Ovary (tissue), 9 donors: ENCODE results near the gene S100A1. TPM values are rescaled to one million over a fixed set of nuclear protein-coding genes. Genes with fewer than 3 reads are reported as not detected.
A peak's percentile ranks its signal among the peaks of the same experiment; 100 is the strongest.

Experiments used
- DNase-seq, 5 donors: peaks; one replicate each; pipeline ENCODE4 v3.0.0-alpha.2; 2019 to 2020
- H3K27ac ChIP-seq, 2 donors: fragments of 200-600 bp; one replicate each; pipeline versions ENCODE4 v1.5.1 to v1.8.0; 2019 to 2022
- H3K27me3 ChIP-seq: fragments of 200-600 bp; one replicate; pipeline ENCODE4 v1.8.0; 2022
- H3K36me3 ChIP-seq: fragments of 200-600 bp; sonication (generic); one replicate; pipeline ENCODE4 v1.5.1; 2019
- H3K4me1 ChIP-seq: one replicate; pipeline ENCODE4 v1.8.1; 2013; ENCODE audit warnings: mild to moderate bottlenecking, moderate library complexity; ENCODE audit not compliant: insufficient read depth
- H3K4me3 ChIP-seq: fragments of 200-600 bp; sonication (generic); one replicate; pipeline ENCODE4 v1.5.1; 2017
- H3K9me3 ChIP-seq, 2 donors: fragments of 200-600 bp in 1 of 2; sonication (generic) in 1 of 2; one replicate each; pipeline versions ENCODE4 v1.5.1 to v1.8.1; 2013 to 2019; ENCODE audit warnings: mild to moderate bottlenecking in 1 of 2, moderate library complexity in 1 of 2
- CTCF ChIP-seq, 3 donors: fragments of 450-650 bp in 2 of 3; fragments of 200-600 bp in 1 of 3; IDR thresholded peaks; one replicate each; pipeline versions ENCODE4 v1.5.1 to v1.8.0; 2016 to 2022; ENCODE audit warnings: antibody characterized with exemption in 3 of 3, mild to moderate bottlenecking in 1 of 3
- EP300 ChIP-seq: sonication (generic); formaldehyde crosslinking; IDR thresholded peaks from one replicate; pipeline ENCODE4 v1.6.1; 2017; ENCODE audit warnings: antibody characterized with exemption
- POLR2A ChIP-seq: fragments of 450-650 bp; IDR thresholded peaks from one replicate; pipeline ENCODE4 v1.6.1; 2017; ENCODE audit warnings: antibody characterized with exemption, mild to moderate bottlenecking, moderate library complexity
- WGBS, 3 donors: extraction: QIAGEN DNeasy Blood & Tissue Kit in 1 of 3; methylation state at CpG; one replicate each; pipeline versions ENCODE4 v1.1.5 to v1.1.7; 2013 to 2017; 5-methylcytosine and 5-hydroxymethylcytosine counted together
- intact Hi-C, 4 donors: fragments of 100-400 bp; cut with DNase I; formaldehyde crosslinking; loops; one replicate each; pipeline versions ENCODE4 v1.11.0 to v1.15.1; 2022 to 2023
- polyA plus RNA-seq, 2 donors: library from polyadenylated mRNA; stranded (reverse); fragments of 200-250 nt in 1 of 2; fragments of 350-450 nt in 1 of 2; fragmentation: Illumina TruSeq in 1 of 2; extraction: RNeasy Lipid Tissue Mini Kit (QIAGEN cat#74804) in 1 of 2; gene quantifications; one replicate each; pipeline ENCODE4 v1.2.3, GENCODE V29; 2013 to 2014
- total RNA-seq, 7 donors: library from RNA; depleted of rRNA in 2 of 7; stranded (reverse); fragments of >200 nt in 2 of 7; fragmentation: NEBNext Ultra II Directional in 3 of 7; extraction: Animal tissue kit (Norgen Biotek cat#: 25700) in 3 of 7; gene quantifications; one replicate each; pipeline versions ENCODE4 v1.1.0 to v1.2.4, GENCODE V29; 2016 to 2023
- donor health status: DM: no; HTN: no; CAD: no; lungs with moderate emphysema.
- donor health status: DM: no; HTN: no; CAD: no.
- donor health status: Bipolar disorder and iron deficiency.
- donor health status: DM: yes; HTN: yes; CAD: no.
- donor health status: DM: no; HTN: no; CAD: no.
- donor health status: DM: yes; HTN: yes; CAD: no.

The S100A1 gene
- total and polyA plus RNA-seq, 9 donors, result 0.91 to 77.2 (median 1.3) TPM; not detected in 1

- WGBS, 3 donors, result 70 to 75% (median 73%) methylated on average over 7 of the region's 7 CpGs
- no peaks in the 10 kb centered on the region for H3K36me3 ChIP-seq
- TF ChIP-seq CTCF (IDR thresholded peaks at IDR 0.05) (no peak), EP300 (no peak), POLR2A (no peak)
- intact Hi-C loops, result no loop called here
- H3K27ac ChIP-seq, result peak overlapping the region; percentile 39 to 72
- peaks cover 30% of the 10 kb centered on the region for H3K4me1 ChIP-seq
- DNase-seq, result no peak
- H3K27me3 ChIP-seq, result no peaks in the 10 kb centered on the region
- peak overlapping the region; percentile 24 for H3K4me3 ChIP-seq
- no peaks in the 10 kb centered on the region for H3K9me3 ChIP-seq
Observed at GRCh38 chr1:153608089-153608682, 20.0 kb upstream of the S100A1 start.

- H3K9me3 ChIP-seq, result no peaks in the 10 kb centered on the region
- H3K4me1 ChIP-seq, result peaks cover 27% of the 10 kb centered on the region
- DNase-seq, result peak; percentile 74 to 80 (median 77)
- TF ChIP-seq POLR2A (no peak), CTCF (IDR thresholded peaks at IDR 0.05) (no peak), EP300 (no peak)
- 29 to 42% (median 30%) methylated on average over 17 to 19 of the region's 19 CpGs for WGBS, 3 donors
- no peaks in the 10 kb centered on the region for H3K36me3 ChIP-seq
- H3K4me3 ChIP-seq, result peak overlapping the region; percentile 24
- intact Hi-C loops, result no loop called here
- peak overlapping the region; percentile 39 to 72 for H3K27ac ChIP-seq
- H3K27me3 ChIP-seq, result no peaks in the 10 kb centered on the region
Observed at GRCh38 chr1:153608742-153609584, 19.3 kb upstream of the S100A1 start.

- H3K4me1 ChIP-seq, result peaks cover 27% of the 10 kb centered on the region
- H3K36me3 ChIP-seq, result no peaks in the 10 kb centered on the region
- peak overlapping the region; percentile 39 to 72 for H3K27ac ChIP-seq
- intact Hi-C loops, result no loop called here
- WGBS, 3 donors, result 41 to 50% (median 46%) methylated on average over 6 of the region's 6 CpGs
- H3K4me3 ChIP-seq, result no peak overlapping the region
- H3K27me3 ChIP-seq, result no peaks in the 10 kb centered on the region
- no peak for DNase-seq
- H3K9me3 ChIP-seq, result no peaks in the 10 kb centered on the region
- TF ChIP-seq EP300 (no peak), CTCF (IDR thresholded peaks at IDR 0.05) (no peak), POLR2A (no peak)
Observed at GRCh38 chr1:153609585-153609907, 18.7 kb upstream of the S100A1 start.

- peak overlapping the region; percentile 54 to 72 for H3K27ac ChIP-seq
- DNase-seq, result peak in 1 of 5 donors; percentile 24
- H3K4me3 ChIP-seq, result no peak overlapping the region
- TF ChIP-seq CTCF (IDR thresholded peaks at IDR 0.05) (no peak), POLR2A (no peak)
- intact Hi-C loops, result no loop called here
- H3K9me3 ChIP-seq, result no peaks in the 10 kb centered on the region
- no peaks in the 10 kb centered on the region for H3K36me3 ChIP-seq
- H3K4me1 ChIP-seq, result peaks cover 27% of the 10 kb centered on the region
- no peaks in the 10 kb centered on the region for H3K27me3 ChIP-seq
- 64 to 71% (median 66%) methylated on average over 4 of the region's 4 CpGs for WGBS, 3 donors
Observed at GRCh38 chr1:153610334-153610733, 17.9 kb upstream of the S100A1 start.
